Anterior cingulate cortex (tissue), 58 donors: Measurements from ENCODE around the gene MPDZ.

Source experiments
- DNase-seq, 58 donors: peaks; one replicate each; lab custom pipeline; 2025; lab: John Stamatoyannopoulos, UW

Gene MPDZ

GRCh38 chr9:13279284-13280141 is at the start of gene MPDZ:
TSS of gene MPDZ (minus strand) at chr9:13279692. CDS start at chr9:13250315, 29,377 bp downstream.
- DNase-seq = peak in 55 of 58 donors; percentile 6 to 78 (median 58)

DNA sequence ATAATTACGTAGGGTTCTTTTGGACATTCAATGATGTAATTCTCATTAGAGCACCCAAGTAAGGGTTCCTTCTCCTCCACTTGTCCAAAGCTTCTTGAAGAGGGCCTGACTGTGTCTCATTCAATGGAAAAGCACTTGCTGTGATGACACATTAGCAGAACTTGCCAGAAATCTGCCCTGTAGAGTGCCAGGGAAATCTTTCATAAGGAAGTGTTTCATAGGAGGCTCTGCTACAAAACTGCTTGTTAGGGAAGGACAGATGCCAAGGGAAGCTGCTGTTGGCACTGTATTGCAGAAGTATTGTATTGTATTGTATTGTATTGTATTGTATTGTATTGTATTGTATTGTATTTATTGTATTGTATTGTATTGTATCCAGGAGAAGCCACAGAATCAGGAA is 45.5 kb upstream of the MPDZ start:
- peak in 1 of 58 donors; percentile 5 for DNase-seq

DNA sequence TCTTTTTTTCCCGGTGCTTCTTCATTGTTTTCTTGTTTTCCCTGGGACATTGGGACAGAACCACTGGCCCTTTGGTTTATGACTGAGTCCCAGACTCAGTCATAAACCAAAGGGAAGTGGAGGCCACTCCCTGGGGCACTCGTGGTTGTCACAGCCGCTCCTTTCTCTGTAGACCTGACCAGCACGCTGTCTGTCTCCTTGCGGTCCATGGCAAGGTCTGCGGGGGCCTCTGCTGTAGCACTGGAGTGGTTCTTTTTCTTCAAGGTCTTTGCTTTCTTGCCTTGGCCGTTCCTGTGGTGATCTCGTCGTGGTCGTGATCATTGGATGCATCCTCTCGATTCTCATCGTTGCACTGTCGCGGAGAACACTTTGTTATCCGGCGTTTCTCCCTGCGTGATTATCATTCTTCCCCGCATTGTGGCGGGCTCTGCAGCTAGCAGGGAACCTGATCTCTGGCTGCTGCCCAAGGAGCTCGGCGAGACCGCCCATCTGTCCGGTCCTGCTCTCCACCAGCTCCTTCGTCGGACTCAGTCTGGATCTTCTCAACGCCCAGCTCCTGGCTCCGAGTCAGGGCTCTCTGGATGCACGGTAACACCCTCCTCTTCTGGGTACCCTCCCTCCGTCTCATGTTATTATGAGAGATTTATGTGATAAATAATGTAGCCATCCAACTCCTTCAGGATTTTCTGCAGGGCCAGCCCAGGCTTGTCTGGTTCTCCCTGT is 43.5 kb upstream of the MPDZ start:
- DNase-seq = no peak

- no peak for DNase-seq
These were observed 38.5 kb upstream of the MPDZ start for GRCh38 chr9:13318027-13318426.

- DNase-seq = no peak
These were observed 17.5 kb upstream of the MPDZ start for GRCh38 chr9:13296972-13297371.

DNA sequence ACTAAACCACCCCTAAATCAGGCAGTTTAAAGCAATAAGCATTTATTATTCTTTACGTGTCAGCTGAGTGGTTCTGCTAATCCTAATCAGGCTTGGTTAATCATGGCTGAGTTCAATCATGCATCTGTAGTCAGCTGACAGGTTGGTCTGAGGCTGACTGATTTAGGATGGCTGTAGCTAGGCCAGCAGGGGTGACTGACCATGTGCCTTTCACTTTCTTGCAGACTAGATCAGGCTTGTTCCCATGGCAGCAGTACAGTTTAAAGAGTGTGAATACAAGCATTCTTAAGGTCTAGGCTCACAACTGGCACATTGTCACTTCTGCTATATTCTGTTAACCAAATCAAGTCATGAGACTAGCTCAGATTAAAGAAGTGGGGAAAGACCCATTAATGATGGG is 16.1 kb upstream of the MPDZ start:
- no peak for DNase-seq

DNA sequence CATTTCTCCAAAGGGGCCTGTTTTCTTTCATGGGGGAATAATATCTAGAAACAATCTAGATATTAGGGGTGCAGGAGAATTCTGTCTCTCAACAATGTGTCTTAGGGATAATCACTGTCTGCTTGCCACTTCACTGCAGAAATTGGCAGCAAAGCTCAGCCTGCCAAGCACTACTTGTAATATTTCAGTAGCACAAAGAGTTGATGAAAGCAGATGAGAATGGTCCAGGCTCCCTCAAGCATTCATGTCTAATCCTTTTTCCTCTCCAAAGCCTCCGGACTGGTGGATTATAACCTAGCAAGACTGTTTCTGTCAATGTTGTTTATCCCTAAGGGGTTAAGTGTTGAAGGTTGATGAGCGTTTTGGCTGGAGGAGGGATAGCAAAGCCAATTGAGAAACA is 13.3 kb upstream of the MPDZ start:
- no peak for DNase-seq

DNA sequence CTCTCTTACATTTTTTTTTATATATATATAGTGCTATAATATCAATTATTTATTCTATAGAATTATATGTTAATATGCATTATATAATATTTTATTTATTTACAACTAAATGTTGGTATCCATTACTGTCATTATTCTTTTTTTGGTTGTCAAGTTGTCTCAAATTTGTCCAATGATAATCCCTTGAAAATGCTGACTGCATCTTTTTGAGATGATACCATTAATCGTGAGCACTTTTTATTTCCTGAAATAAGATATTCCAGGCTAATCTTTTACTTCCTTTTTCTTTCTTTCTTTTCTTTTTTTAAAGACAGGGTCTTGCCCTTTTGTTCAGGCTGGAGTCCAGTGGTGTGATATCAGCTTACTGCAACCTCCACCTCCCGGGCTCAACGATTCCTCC is 12.7 kb upstream of the MPDZ start:
- no peak for DNase-seq

DNA sequence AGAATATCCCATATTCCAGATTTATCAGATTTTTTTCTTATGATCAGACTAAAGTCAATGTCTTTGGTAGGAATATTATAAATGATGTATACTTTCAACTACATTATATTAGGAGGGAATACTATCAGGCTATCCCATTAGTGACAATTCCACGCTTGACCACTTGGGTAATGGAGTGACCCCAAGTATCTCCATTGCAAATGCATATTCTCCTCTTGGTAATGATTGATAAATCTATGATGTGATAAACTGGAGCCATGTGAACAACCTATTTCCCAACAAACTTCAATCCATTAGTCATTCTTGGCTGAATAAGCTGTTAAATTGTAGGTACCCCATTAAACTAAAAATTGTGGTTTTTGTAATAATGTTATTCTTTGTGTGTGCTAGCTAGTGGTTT is 12.2 kb upstream of the MPDZ start:
- no peak for DNase-seq

- no peak for DNase-seq
These were observed 4.5 kb upstream of the MPDZ start for GRCh38 chr9:13284011-13284410.

DNA sequence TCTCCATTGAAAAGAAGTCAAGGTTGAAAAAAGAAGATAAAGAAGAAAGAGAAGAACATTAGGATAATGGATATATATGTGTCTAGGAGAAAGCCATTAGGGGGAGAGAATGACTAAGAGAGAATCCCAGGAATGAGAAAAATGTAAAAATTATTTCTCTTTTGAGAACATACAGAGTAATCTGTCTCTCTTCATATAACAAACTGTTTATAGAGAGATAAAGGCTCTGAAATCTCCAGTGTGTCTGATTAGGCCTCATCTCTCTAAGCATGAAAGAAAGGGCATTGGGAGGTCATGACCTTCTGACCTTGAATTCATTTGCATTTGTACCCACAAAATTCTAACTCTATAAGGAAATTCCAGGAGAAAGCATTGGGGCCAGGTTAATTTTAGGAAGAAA is 3.5 kb upstream of the MPDZ start:
- DNase-seq = no peak

- no peak for DNase-seq
These were observed 2.0 kb upstream of the MPDZ start for GRCh38 chr9:13281356-13282016.

GRCh38 chr9:13278368-13279246 is 885 bp downstream of the MPDZ start:
- DNase-seq = peak in 57 of 58 donors; percentile 25 to 94 (median 70)

DNA sequence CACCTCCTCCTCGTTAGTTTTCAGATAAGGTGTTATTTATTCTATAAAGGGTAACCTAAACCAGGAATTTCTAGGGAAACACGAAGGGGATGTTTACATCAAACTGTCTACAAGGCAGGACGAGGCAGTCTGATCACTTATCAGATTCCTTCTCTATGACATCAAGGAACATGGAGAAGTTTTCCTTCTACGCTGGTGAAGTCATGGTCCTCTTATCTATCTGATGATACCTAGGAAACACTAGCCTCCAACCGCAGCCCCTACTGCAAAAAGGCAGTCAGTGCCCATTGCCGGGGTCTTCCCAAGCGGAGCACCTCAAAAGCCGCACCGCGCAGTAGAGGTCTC is 1.5 kb downstream of the MPDZ start:
- DNase-seq = no peak

GRCh38 chr9:13274886-13275641 is 4.4 kb downstream of the MPDZ start:
- no peak for DNase-seq

GRCh38 chr9:13270734-13271133 is 8.8 kb downstream of the MPDZ start:
- DNase-seq = no peak

DNA sequence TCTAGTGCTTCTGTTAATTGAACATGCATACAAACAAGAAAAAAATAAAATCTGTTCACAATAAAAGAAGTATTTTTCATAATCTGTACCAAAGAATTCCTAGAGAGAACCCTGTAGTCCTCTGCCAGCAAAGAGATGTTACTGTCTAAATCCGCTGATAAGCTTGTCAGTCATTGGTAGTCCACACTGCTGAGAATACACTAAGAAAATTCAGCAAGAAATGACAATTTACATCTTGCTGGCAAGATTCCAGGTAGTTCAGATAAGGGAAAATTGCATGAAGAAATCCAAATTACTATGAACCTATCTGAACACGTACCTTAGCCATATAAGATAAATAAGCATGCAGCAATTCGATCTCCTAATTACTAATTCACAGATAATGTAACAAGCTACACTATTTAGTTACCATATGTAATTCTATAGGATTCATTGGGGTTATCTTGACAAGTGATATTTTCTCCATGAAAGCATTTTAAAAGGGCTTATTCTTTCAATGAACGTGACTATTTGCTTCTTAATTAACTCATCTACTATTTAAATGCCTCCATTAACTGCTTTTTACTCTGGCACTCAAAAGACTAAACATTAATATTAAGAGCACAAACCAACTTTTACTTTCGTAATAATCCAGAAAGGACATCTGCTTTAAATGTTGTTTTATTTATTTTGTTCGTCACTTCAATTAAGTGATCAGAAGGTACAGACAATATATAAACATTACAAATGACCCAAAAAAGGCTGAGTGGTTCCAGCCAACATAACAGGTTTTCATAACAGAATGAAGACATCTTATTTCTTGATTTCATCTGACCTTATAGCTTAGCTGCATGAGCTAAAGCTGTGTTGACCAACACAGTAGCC is 9.7 kb downstream of the MPDZ start:
- no peak for DNase-seq

DNA sequence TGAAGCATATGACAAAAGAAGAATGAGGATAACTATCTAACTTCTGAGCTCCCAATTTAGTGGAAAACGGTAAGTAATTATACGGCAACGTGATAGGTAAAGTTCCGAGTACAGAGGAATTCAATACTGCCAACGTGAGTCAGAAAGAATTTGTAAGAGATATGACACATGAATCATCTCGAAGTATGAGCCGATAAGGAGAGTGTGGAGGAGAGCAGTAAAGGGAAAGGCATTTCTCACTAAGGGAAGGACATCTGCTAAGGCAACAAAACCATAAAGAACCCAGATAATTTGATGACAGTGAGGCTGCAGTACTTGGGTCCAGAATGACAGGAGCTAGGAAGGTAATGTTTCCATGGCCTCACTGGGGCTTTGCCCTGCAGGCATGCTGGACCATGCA is 11.0 kb downstream of the MPDZ start:
- no peak for DNase-seq

- no peak for DNase-seq
These were observed 11.7 kb downstream of the MPDZ start for GRCh38 chr9:13267743-13268142.
